ENCODE measurements around the gene DNAJA1.

DNAJA1 gene

DNA sequence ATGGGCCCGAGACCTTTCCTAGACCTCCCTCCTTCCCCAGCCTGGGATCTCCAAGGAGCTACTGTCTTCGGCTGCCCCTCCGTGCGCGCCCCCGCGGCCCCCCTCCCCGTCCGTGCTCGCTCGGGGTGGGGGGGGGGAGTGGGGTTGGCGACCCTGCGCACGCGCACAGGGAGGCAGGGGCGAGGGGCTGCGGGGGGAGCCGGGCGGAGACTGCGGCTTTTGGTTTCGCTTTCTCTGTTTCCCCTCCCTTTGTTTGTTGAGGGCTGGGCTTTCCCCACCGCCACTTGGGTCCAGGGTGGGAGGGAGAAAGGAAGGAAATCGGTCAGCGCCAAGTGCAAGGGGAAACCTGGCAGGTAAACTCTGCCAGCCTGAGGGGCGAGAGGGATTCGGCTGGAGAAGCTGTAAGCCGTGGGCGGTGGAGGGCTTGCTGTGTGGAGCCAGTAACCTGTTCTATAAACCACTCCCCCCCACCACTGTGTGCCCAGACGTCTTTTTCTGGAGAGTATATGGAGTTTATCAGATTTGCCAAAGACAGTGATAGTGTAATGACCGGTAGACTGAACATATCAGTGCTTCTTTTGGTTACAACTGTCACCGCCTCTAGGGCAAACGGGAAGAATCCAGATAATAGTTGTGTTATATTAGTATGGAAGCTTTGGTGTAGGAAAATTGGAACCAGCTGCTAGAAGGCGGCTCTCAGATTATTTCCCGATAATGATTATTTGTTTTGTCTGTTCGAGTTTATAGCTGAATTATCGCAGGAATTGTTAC lies 684 bp downstream of the DNAJA1 start:
- Histone ChIP-seq H2AFZ (ENCODE audit: low read length, unreplicated experiment) (no peak overlapping the region), H3K27ac (ENCODE audit: low read depth, low read length) (peak overlapping the region; percentile 71), H3K27me3 (ENCODE audit: insufficient read depth, low read length) (no peaks in the 10 kb centered on the region), H3K79me2 (ENCODE audit: control insufficient read depth, insufficient read depth, low read length, unreplicated experiment) (peaks cover 90% of the 10 kb centered on the region), H3K36me3 (ENCODE audit: insufficient read depth, low read length) (peaks cover 24% of the 10 kb centered on the region), H3K4me3 (ENCODE audit: low read depth, low read length) (peak overlapping the region; percentile 82), H3K4me1 (ENCODE audit: control insufficient read depth, insufficient read depth, low read length, unreplicated experiment) (peaks cover 56% of the 10 kb centered on the region)

DNA sequence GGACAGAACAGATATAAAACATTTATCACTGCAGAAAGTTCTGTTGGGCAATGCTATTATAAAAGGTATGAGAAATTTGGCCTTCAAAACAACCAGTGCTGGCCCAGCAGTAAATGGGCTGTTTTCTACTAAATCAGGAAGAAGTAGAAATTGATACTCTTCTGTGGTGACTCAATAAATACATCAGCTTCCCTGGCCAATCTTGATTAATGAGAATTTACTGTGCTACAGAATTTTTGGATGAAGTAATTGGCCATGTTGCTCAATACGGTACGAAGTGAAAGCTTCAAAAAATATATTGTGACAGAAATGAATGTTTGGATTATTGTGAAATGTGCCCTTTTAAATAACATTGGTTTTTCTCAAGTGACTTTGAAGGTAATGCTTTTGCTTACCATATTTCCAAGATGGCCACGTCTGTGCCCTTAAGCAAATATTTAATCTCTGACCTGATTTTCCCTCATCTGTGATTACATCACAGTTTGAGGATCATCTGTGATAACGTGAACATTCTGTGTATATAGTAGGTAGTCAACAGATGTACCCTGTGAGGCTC lies 4.2 kb downstream of the DNAJA1 start:
- Histone ChIP-seq H3K27me3 (ENCODE audit: insufficient read depth, low read length) (no peaks in the 10 kb centered on the region), H3K79me2 (ENCODE audit: control insufficient read depth, insufficient read depth, low read length, unreplicated experiment) (peaks cover 89% of the 10 kb centered on the region), H3K4me3 (ENCODE audit: low read depth, low read length) (peak overlapping the region; percentile 59), H2AFZ (ENCODE audit: low read length, unreplicated experiment) (no peak overlapping the region), H3K4me1 (ENCODE audit: control insufficient read depth, insufficient read depth, low read length, unreplicated experiment) (peaks cover 42% of the 10 kb centered on the region), H3K27ac (ENCODE audit: low read depth, low read length) (peak overlapping the region; percentile 56), H3K36me3 (ENCODE audit: insufficient read depth, low read length) (peaks cover 50% of the 10 kb centered on the region)

DNA sequence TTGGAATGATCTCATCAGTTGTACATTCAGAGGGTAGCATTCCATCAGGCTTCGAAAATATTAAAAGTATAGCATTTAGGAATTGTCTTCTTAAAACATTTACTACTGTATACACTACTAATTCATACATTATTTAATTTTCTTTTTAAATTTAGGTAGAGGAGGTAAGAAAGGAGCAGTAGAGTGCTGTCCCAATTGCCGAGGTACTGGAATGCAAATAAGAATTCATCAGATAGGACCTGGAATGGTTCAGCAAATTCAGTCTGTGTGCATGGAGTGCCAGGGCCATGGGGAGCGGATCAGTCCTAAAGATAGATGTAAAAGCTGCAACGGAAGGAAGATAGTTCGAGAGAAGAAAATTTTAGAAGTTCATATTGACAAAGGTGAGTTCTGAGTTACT lies 5.2 kb downstream of the DNAJA1 start:
- 0 out of 2 replicates have a peak overlapping the region, but pooled peaks have one; percentile 56 for H3K27ac ChIP-seq (ENCODE audit: low read depth, low read length)
- peaks cover 42% of the 10 kb centered on the region for H3K4me1 ChIP-seq (ENCODE audit: control insufficient read depth, insufficient read depth, low read length, unreplicated experiment)
- no peak overlapping the region for H3K4me3 ChIP-seq (ENCODE audit: low read depth, low read length)
- H3K36me3 ChIP-seq (ENCODE audit: insufficient read depth, low read length), result peaks cover 56% of the 10 kb centered on the region
- no peaks in the 10 kb centered on the region for H3K27me3 ChIP-seq (ENCODE audit: insufficient read depth, low read length)
- no peak overlapping the region for H2AFZ ChIP-seq (ENCODE audit: low read length, unreplicated experiment)
- H3K79me2 ChIP-seq (ENCODE audit: control insufficient read depth, insufficient read depth, low read length, unreplicated experiment), result peaks cover 88% of the 10 kb centered on the region

DNA sequence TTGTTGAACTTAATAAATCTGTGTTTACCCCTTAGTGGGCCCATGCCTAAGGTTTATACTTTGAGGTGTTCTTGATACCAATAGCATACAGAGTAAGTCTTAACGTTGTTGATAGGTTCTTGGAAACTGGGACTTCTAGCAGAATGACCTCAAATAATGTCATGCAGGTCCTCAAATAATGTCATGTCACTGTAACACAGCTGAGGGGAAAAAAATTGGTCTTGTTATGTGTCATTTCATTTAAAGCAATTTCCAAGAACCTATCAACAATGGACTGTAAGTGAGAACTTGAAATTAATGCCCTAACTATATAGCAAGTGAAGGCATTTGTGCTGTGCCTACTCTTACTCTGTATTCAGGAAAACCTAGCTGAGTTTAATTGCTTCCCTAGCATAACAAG lies 7.2 kb downstream of the DNAJA1 start:
- no peak overlapping the region for H3K4me3 ChIP-seq (ENCODE audit: low read depth, low read length)
- H3K79me2 ChIP-seq (ENCODE audit: control insufficient read depth, insufficient read depth, low read length, unreplicated experiment), result peaks cover 77% of the 10 kb centered on the region
- peaks cover 63% of the 10 kb centered on the region for H3K36me3 ChIP-seq (ENCODE audit: insufficient read depth, low read length)

DNA sequence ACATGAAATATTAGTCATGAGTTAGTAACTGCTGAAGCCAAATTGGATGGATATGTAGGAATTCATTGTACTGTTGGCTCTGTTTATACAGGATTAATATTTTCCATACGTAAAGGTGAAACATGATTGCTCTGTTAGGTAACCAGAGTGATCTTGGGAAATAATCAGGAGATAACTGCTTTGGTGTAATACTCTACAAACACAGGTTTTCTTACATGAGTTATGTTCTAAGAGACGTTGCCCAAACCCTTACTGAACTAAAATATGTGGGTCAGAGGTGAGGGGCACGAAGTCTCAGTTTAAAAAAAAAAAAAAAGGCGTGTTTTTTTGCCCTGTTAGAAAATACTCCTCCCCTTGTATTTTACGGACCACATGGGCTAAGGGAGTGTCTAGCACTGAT lies 7.8 kb downstream of the DNAJA1 start:
- H3K4me3 ChIP-seq (ENCODE audit: low read depth, low read length), result no peak overlapping the region
- H2AFZ ChIP-seq (ENCODE audit: low read length, unreplicated experiment), result no peak overlapping the region
- peaks cover 68% of the 10 kb centered on the region for H3K36me3 ChIP-seq (ENCODE audit: insufficient read depth, low read length)

More for the DNA sequence above, 7.2 kb downstream of the DNAJA1 start:
- Histone ChIP-seq H3K4me1 (ENCODE audit: control insufficient read depth, insufficient read depth, low read length, unreplicated experiment) (peaks cover 34% of the 10 kb centered on the region), H3K27ac (ENCODE audit: low read depth, low read length) (0 out of 2 replicates have a peak overlapping the region, but pooled peaks have one; percentile 8), H3K27me3 (ENCODE audit: insufficient read depth, low read length) (no peaks in the 10 kb centered on the region), H2AFZ (ENCODE audit: low read length, unreplicated experiment) (no peak overlapping the region)

DNA sequence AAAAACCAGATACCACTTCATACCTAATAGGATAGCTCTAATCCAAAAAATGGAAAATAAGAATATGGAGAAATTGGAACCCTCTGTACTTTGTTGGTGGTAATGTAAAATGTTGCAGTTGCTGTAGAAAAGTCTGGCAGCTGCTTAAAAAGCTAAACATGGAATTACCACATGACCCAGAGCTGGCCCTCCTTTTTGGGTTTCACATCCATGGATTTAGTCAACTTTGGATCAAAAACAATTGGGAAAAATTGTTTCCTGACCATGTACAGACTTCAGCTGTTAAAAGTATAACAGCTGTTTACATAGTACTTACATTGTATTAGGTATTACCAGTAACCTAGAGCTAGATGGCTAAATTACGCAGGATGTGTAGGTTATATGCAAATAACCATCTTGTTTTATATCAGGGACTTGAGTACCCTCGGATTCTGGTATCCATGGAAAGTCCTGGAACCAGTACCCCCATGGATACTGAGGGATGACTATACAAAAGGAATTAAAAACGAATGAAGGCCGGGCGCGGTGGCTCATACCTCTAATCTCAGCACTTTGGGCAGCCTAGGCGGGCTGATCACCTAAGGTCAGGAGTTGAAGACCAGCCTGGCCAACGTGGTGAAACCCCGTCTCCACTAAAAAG lies 15.8 kb downstream of the DNAJA1 start:
- peaks cover 31% of the 10 kb centered on the region for H3K36me3 ChIP-seq (ENCODE audit: insufficient read depth, low read length)
- no peak overlapping the region for H3K27ac ChIP-seq (ENCODE audit: low read depth, low read length)

More for the DNA sequence above, 7.8 kb downstream of the DNAJA1 start:
- no peak overlapping the region for H3K27ac ChIP-seq (ENCODE audit: low read depth, low read length)
- peaks cover 30% of the 10 kb centered on the region for H3K4me1 ChIP-seq (ENCODE audit: control insufficient read depth, insufficient read depth, low read length, unreplicated experiment)
- H3K79me2 ChIP-seq (ENCODE audit: control insufficient read depth, insufficient read depth, low read length, unreplicated experiment), result peaks cover 71% of the 10 kb centered on the region
- no peaks in the 10 kb centered on the region for H3K27me3 ChIP-seq (ENCODE audit: insufficient read depth, low read length)

DNA sequence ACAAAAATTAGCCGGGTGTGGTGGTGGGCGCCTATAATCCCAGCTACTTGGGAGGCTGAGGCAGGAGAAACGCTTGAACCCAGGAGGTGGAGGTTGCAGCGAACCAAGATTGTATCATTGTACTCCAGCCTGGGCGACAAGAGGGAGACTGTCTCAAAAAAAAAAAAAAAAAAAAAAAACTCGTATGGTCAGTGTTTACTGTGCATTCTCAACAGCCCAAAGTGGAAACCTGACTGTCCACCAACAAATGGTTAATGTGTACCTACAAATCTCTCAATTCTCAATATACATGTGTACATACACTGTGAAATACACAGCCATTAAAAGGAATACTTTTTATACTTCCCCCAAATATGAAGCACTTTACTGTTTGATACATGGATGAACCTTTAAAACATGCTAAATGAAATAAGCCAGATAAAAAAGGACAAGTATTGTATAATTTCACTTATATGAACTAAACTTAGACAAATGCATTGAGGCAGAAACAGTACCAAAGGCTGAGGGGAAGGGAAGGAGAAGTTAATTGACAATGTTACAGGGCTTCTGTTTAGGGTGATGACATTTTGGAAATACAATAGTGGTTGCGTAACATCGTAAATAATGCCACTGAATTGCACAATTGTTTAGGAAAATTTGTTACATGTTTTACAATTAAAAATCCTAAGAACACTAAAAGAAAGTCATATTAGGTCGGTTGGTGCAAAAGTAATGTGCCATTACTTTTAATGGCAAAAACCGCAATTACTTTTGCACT lies 16.5 kb downstream of the DNAJA1 start:
- no peak overlapping the region for H2AFZ ChIP-seq (ENCODE audit: low read length, unreplicated experiment)
- peaks cover 24% of the 10 kb centered on the region for H3K4me1 ChIP-seq (ENCODE audit: control insufficient read depth, insufficient read depth, low read length, unreplicated experiment)
- no peaks in the 10 kb centered on the region for H3K27me3 ChIP-seq (ENCODE audit: insufficient read depth, low read length)
- H3K4me3 ChIP-seq (ENCODE audit: low read depth, low read length), result no peak overlapping the region
- H3K27ac ChIP-seq (ENCODE audit: low read depth, low read length), result peak overlapping the region; percentile 38; the same call in 1 of the 2 replicates
- H3K79me2 ChIP-seq (ENCODE audit: control insufficient read depth, insufficient read depth, low read length, unreplicated experiment), result peaks cover 3% of the 10 kb centered on the region
- peaks cover 28% of the 10 kb centered on the region for H3K36me3 ChIP-seq (ENCODE audit: insufficient read depth, low read length)

More for the DNA sequence above, 15.8 kb downstream of the DNAJA1 start:
- Histone ChIP-seq H3K79me2 (ENCODE audit: control insufficient read depth, insufficient read depth, low read length, unreplicated experiment) (peaks cover 9% of the 10 kb centered on the region), H2AFZ (ENCODE audit: low read length, unreplicated experiment) (no peak overlapping the region), H3K27me3 (ENCODE audit: insufficient read depth, low read length) (no peaks in the 10 kb centered on the region), H3K4me1 (ENCODE audit: control insufficient read depth, insufficient read depth, low read length, unreplicated experiment) (peaks cover 24% of the 10 kb centered on the region), H3K4me3 (ENCODE audit: low read depth, low read length) (no peak overlapping the region)

DNA sequence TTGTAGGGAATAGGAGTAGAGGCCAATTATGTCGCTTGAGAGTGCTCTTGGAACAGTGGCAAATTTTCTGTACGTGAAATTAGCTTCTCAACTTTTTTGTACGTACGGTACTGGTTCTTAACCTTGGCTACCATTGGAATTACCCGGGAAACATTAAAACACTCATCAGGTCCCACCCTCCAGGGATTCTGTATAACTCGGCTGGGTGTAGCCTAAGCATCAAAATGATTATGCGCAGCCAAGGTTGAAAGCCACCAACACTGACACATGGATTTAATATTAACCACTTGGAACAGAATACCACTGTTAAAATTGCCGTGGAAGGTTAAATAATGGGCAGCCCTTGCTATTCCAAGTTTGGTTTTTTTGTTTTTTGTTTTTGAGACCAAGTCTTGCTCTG lies 17.4 kb downstream of the DNAJA1 start:
- Histone ChIP-seq H2AFZ (ENCODE audit: low read length, unreplicated experiment) (no peak overlapping the region), H3K27me3 (ENCODE audit: insufficient read depth, low read length) (no peaks in the 10 kb centered on the region)

DNA sequence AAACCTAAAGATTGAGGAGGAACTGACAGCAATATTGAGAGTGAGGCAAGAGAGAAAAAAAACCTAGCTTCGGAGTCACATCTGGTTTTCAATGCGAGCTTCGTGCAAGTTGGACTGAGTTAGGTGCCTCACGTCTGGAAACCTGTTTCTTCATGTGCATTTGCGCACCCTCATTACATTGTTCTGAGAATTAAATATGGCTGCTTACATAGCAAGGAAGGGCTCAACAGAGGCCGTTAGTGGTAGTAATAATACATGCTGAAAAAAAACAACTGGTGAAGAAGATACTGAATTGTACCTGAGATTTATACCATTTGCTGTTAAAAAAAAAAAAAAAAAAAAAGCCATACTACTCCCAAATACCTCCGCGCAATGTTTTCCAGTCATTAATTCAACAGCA lies 18.6 kb downstream of the DNAJA1 start:
- Histone ChIP-seq H3K4me3 (ENCODE audit: low read depth, low read length) (peak overlapping the region; percentile 74), H3K27ac (ENCODE audit: low read depth, low read length) (peak overlapping the region; percentile 76), H3K27me3 (ENCODE audit: insufficient read depth, low read length) (no peaks in the 10 kb centered on the region), H3K36me3 (ENCODE audit: insufficient read depth, low read length) (peaks cover 13% of the 10 kb centered on the region), H3K4me1 (ENCODE audit: control insufficient read depth, insufficient read depth, low read length, unreplicated experiment) (peaks cover 24% of the 10 kb centered on the region), H3K79me2 (ENCODE audit: control insufficient read depth, insufficient read depth, low read length, unreplicated experiment) (no peaks in the 10 kb centered on the region), H2AFZ (ENCODE audit: low read length, unreplicated experiment) (peak overlapping the region; percentile 10)

More for the DNA sequence above, 17.4 kb downstream of the DNAJA1 start:
- Histone ChIP-seq H3K4me3 (ENCODE audit: low read depth, low read length) (no peak overlapping the region), H3K79me2 (ENCODE audit: control insufficient read depth, insufficient read depth, low read length, unreplicated experiment) (no peaks in the 10 kb centered on the region), H3K4me1 (ENCODE audit: control insufficient read depth, insufficient read depth, low read length, unreplicated experiment) (peaks cover 24% of the 10 kb centered on the region), H3K36me3 (ENCODE audit: insufficient read depth, low read length) (peaks cover 22% of the 10 kb centered on the region), H3K27ac (ENCODE audit: low read depth, low read length) (peak overlapping the region; percentile 38; the same call in 1 of the 2 replicates)

DNA sequence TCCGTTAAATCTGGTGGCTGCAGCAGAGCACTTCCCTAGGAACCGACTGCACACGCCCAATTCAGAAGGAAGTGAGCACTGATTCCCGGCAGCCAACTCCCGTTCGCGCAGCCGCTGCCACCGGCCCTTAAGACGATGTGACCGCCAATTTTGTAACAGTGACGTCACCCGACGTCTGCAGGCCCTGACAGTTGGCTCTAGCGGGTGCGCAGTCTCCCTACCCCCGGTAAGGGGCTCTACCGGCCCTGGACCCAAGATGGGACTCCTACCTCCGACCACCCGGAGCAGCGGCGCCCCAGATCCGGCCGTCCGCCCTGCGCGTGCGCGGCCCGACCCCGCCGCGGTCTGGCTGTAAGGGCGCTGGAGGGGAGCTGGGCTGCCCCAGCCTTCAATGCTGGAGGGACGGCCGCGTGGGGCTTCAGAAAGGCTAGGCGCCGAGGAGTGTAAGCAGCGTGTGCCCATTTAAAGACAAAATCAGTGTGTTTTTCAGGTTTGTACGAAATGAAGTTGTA lies 19.1 kb downstream of the DNAJA1 start:
- H3K27me3 ChIP-seq (ENCODE audit: insufficient read depth, low read length), result no peaks in the 10 kb centered on the region
- no peaks in the 10 kb centered on the region for H3K79me2 ChIP-seq (ENCODE audit: control insufficient read depth, insufficient read depth, low read length, unreplicated experiment)
- peak overlapping the region; percentile 74 for H3K4me3 ChIP-seq (ENCODE audit: low read depth, low read length)
- peak overlapping the region; percentile 80 for H2AFZ ChIP-seq (ENCODE audit: low read length, unreplicated experiment)
- H3K36me3 ChIP-seq (ENCODE audit: insufficient read depth, low read length), result peaks cover 8% of the 10 kb centered on the region
- H3K4me1 ChIP-seq (ENCODE audit: control insufficient read depth, insufficient read depth, low read length, unreplicated experiment), result peaks cover 24% of the 10 kb centered on the region
- H3K27ac ChIP-seq (ENCODE audit: low read depth, low read length), result peak overlapping the region; percentile 76

Data from ACC112 (cell line).